ENCODE measurements around the gene PDE2A.

- TF ChIP-seq CTCF (IDR thresholded peaks at IDR 0.05; ENCODE audit: extremely low read depth in 1 of 2, insufficient read depth in 1 of 2, low read depth in 1 of 2, low read length in 2 of 2) = no peak
- TF ChIP-seq JUN (IDR thresholded peaks at IDR 0.05; ENCODE audit: borderline replicate concordance, insufficient read depth, insufficient read length, low read depth) = no peak
- TF ChIP-seq POLR2A (IDR thresholded peaks at IDR 0.05; ENCODE audit: low read depth, low read length) = no peak
- TF ChIP-seq EZH2 (IDR thresholded peaks at IDR 0.05; ENCODE audit: borderline replicate concordance, low read depth, low read length, severe bottlenecking) = no peak
- TF ChIP-seq GATA2 (IDR thresholded peaks at IDR 0.05; ENCODE audit: insufficient read depth, insufficient read length, low read depth, low read length) = no peak
- TF ChIP-seq MAX (IDR thresholded peaks at IDR 0.05; ENCODE audit: insufficient read depth, insufficient read length) = no peak
- no peak for TF ChIP-seq MYC (IDR thresholded peaks at IDR 0.05; ENCODE audit: low read depth, low read length)
- TF ChIP-seq FOS (IDR thresholded peaks at IDR 0.05; ENCODE audit: borderline replicate concordance, insufficient read depth, low read length) = no peak
These were observed 46.6 kb upstream of the PDE2A start for GRCh38 chr11:72720784-72721183.

All from endothelial cell of umbilical vein (primary cell).